K562 (cell line): ENCODE measurements around the gene CEP76. TPM values are rescaled to one million over a fixed set of nuclear protein-coding genes. Genes with fewer than 3 reads are reported as not detected.

Source experiments
- ATAC-seq: fragments of 200-7000 bp; cut with Tn5 transposase; 3 replicates; pipeline ENCODE4 v1.9.1; 2020; ENCODE audit warnings: moderate library complexity
- BruUV-seq: library from RNA; stranded (reverse); fragments of 400-500 nt; replicated peaks from 2 replicates; lab custom pipeline; 2021; lab: Mats Ljungman, UMichigan
- CTCF ChIA-PET: fragments of 300-600 bp; formaldehyde crosslinking; extraction: SDS; loops from one replicate; lab custom pipeline; 2021; ENCODE audit warnings: low intra/inter-chr PET ratio; lab: Yijun Ruan, JAX
- POLR2A ChIA-PET: fragments of 300-600, 350-650 bp; sonication (Branson Sonifier 250); formaldehyde crosslinking; extraction: SDS; loops from one replicate; lab custom pipeline; 2021; ENCODE audit warnings: antibody characterized with exemption, inconsistent platforms; lab: Yijun Ruan, JAX
- DNase-seq, 4 experiments: peaks; one replicate each; pipeline versions ENCODE4 v3.0.0 to v3.0.0-alpha.2; 2011 to 2018; ENCODE audit warnings: low spot score in 3 of 4, mixed read lengths in 3 of 4; ENCODE audit errors: extremely low read depth in 1 of 4
- FAIRE-seq: peaks from 2 replicates; lab custom pipeline; 2011; peaks lifted over from hg19 to GRCh38; lab: Jason Lieb, UNC
- H2AFZ ChIP-seq: 2 replicates; pipeline ENCODE4 v1.6.0; 2011; ENCODE audit warnings: low read depth, low read length, control low read depth, inconsistent platforms
- H3K27ac ChIP-seq: fragments of 200-600 bp; 3 replicates; pipeline ENCODE4 v1.8.0; 2011; ENCODE audit warnings: low read depth, mild to moderate bottlenecking, control low read depth, inconsistent platforms, low read length, moderate library complexity, mixed read lengths; ENCODE audit errors: extremely low read depth
- H3K27me3 ChIP-seq, 2 experiments: fragments of 300-600 bp in 1 of 2; 2 replicates in 1 of 2; 3 replicates in 1 of 2; pipeline versions ENCODE4 v1.6.0 to v1.8.0; 2011; ENCODE audit warnings: inconsistent platforms in 2 of 2, low read length in 2 of 2, mild to moderate bottlenecking in 1 of 2, mixed read lengths in 1 of 2, moderate library complexity in 1 of 2; ENCODE audit not compliant: control insufficient read depth in 2 of 2, insufficient read depth in 2 of 2
- H3K36me3 ChIP-seq: fragments of 300-600 bp; 3 replicates; pipeline ENCODE4 v1.8.0; 2011; ENCODE audit warnings: mild to moderate bottlenecking, low read length, inconsistent platforms; ENCODE audit not compliant: control insufficient read depth, insufficient read depth
- H3K4me1 ChIP-seq, 2 experiments: fragments of 200-600 bp in 1 of 2; replicated peaks in 1 of 2; 2 replicates in 1 of 2; 3 replicates in 1 of 2; pipeline versions ENCODE4 v1.5.1 to v1.8.0; 2011; ENCODE audit warnings: inconsistent platforms in 2 of 2, low read length in 2 of 2, mild to moderate bottlenecking in 1 of 2, mixed read lengths in 1 of 2, moderate library complexity in 1 of 2; ENCODE audit not compliant: control insufficient read depth in 2 of 2, insufficient read depth in 2 of 2
- H3K4me2 ChIP-seq: 2 replicates; pipeline ENCODE4 v1.6.1; 2011; ENCODE audit warnings: low read length, control low read depth, inconsistent platforms, mixed read lengths; ENCODE audit not compliant: insufficient read depth
- H3K4me3 ChIP-seq: fragments of 200-600 bp; sonication (generic), shearing (Covaris generic); 2 replicates; pipeline ENCODE4 v1.5.1; 2016; ENCODE audit warnings: control low read depth, inconsistent platforms
- H3K79me2 ChIP-seq: fragments of 200-600 bp; 3 replicates; pipeline ENCODE4 v1.8.0; 2011; ENCODE audit warnings: low read length, inconsistent platforms; ENCODE audit not compliant: control insufficient read depth, insufficient read depth
- H3K9ac ChIP-seq, 2 experiments: 2 replicates each; pipeline versions ENCODE4 v1.6.0 to v1.6.1; 2011; ENCODE audit warnings: low read depth in 2 of 2, low read length in 2 of 2, control low read depth in 1 of 2, inconsistent platforms in 1 of 2, mild to moderate bottlenecking in 1 of 2, mixed read lengths in 1 of 2; ENCODE audit not compliant: insufficient read depth in 1 of 2
- H3K9me1 ChIP-seq: one replicate; pipeline ENCODE4 v1.6.0; 2011; ENCODE audit warnings: inconsistent platforms, mild to moderate bottlenecking, low read length, moderate library complexity; ENCODE audit not compliant: control insufficient read depth, insufficient read depth
- H3K9me3 ChIP-seq: replicated peaks from 2 replicates; pipeline ENCODE4 v1.5.1; 2011; ENCODE audit warnings: low read depth, low read length, inconsistent platforms; ENCODE audit not compliant: control insufficient read depth, insufficient read depth
- H4K20me1 ChIP-seq: replicated peaks from 2 replicates; pipeline ENCODE4 v1.6.1; 2011; ENCODE audit warnings: low read length, inconsistent platforms, mixed read lengths; ENCODE audit not compliant: control insufficient read depth, insufficient read depth
- BHLHE40 ChIP-seq: IDR thresholded peaks from 2 replicates; pipeline ENCODE4 v1.6.1; 2011; ENCODE audit warnings: low read length, improper control_type of control experiment
- BRCA1 ChIP-seq, 2 experiments: fragments of 450-650 bp in 1 of 2; sonication (generic) in 1 of 2; formaldehyde crosslinking in 1 of 2; IDR thresholded peaks; 2 replicates each; pipeline versions ENCODE4 v1.5.0 to v1.6.1; 2017 to 2020; ENCODE audit warnings: mild to moderate bottlenecking in 1 of 2, missing genetic modification reagents in 1 of 2
- ELF1 ChIP-seq: fragments of 200-800 bp; sonication (Bioruptor generic); IDR thresholded peaks from 2 replicates; pipeline ENCODE4 v1.6.1; 2016; ENCODE audit warnings: missing genetic modification characterization, missing compliant biosample characterization
- MEF2A ChIP-seq: IDR thresholded peaks from 2 replicates; pipeline ENCODE4 v1.6.1; 2011; ENCODE audit warnings: low read depth, mild to moderate bottlenecking, low read length, moderate library complexity; ENCODE audit not compliant: control insufficient read depth
- RHOXF2B ChIP-seq: fragments of 250-450 bp; sonication (Bioruptor Pico); conservative IDR thresholded peaks from 2 replicates; pipeline ENCODE4 v1.5.1; 2021
- WGBS: fragments of 100-300 bp; shearing (Covaris generic); methylation state at CpG from one replicate; pipeline ENCODE4 v1.1.6; 2016; ENCODE audit warnings: low coverage, mixed read lengths; ENCODE audit not compliant: insufficient coverage; ENCODE audit errors: missing lambda C conversion rate; 5-methylcytosine and 5-hydroxymethylcytosine counted together
- in situ Hi-C: fragments of 300-500 bp; cut with MboI; formaldehyde crosslinking; loops from 4 replicates; pipeline ENCODE4 v1.15.0; 2018; ENCODE audit warnings: inconsistent platforms, mixed read lengths
- intact Hi-C: fragments of 100-400 bp; cut with micrococcal nuclease; formaldehyde crosslinking; loops from 2 replicates; pipeline ENCODE4 v1.14.2; 2022
- polyA plus RNA-seq, 8 experiments: library from polyadenylated mRNA; depleted of rRNA in 4 of 8; stranded (reverse) in 5 of 8; unstranded in 3 of 8; fragments of >200 nt; fragmentation: Nextera tagmentation in 2 of 8; fragmentation: Illumina TruSeq in 1 of 8; extraction: Ambion mirVana in 2 of 8; extraction: Trizol in 1 of 8; gene quantifications; 2 replicates each; pipeline versions ENCODE4 v1.2.1 to v1.2.3, GENCODE V29; 2011 to 2014; ENCODE audit warnings: inconsistent platforms in 1 of 8, missing spikeins in 1 of 8
- total RNA-seq, 7 experiments: library from RNA; depleted of rRNA in 6 of 7; stranded (reverse); fragments of >200 nt in 6 of 7; fragmentation: Illumina TruSeq in 2 of 7; extraction: Trizol in 2 of 7; gene quantifications; 2 replicates each; pipeline versions ENCODE4 v1.2.1 to v1.2.3, GENCODE V29; 2011 to 2021; ENCODE audit warnings: low replicate concordance in 1 of 7
- TF ChIP-seq, protein P1 (sequence below): fragments of 450-650 bp; IDR thresholded peaks from 2 replicates; pipeline ENCODE4 v1.6.1; 2016; ENCODE audit warnings: mild to moderate bottlenecking
- TF ChIP-seq, protein P2 (sequence below): fragments of 250-450 bp; sonication (Bioruptor Pico); IDR thresholded peaks from 2 replicates; pipeline ENCODE4 v1.4.0; 2020; ENCODE audit warnings: mild to moderate bottlenecking, moderate library complexity
- TF ChIP-seq, protein P3 (sequence below), 2 experiments: fragments of 150-350 bp in 1 of 2; IDR thresholded peaks; 2 replicates each; pipeline ENCODE4 v1.6.1; 2012 to 2016; ENCODE audit warnings: low read depth in 2 of 2, low read length in 2 of 2, mild to moderate bottlenecking in 1 of 2, moderate library complexity in 1 of 2
- TF ChIP-seq, protein P4 (sequence below): fragments of 250-450 bp; sonication (Bioruptor Pico); IDR thresholded peaks from 2 replicates; pipeline ENCODE4 v1.5.0; 2021; ENCODE audit warnings: mild to moderate bottlenecking, borderline replicate concordance

Gene CEP76
- total and polyA plus RNA-seq, 9 of the 15 experiments (the other 6 are each of a cell fraction or from before 2014, with no cell fraction given), result 5.3 to 27.3 (median 19.3) TPM

DNA sequence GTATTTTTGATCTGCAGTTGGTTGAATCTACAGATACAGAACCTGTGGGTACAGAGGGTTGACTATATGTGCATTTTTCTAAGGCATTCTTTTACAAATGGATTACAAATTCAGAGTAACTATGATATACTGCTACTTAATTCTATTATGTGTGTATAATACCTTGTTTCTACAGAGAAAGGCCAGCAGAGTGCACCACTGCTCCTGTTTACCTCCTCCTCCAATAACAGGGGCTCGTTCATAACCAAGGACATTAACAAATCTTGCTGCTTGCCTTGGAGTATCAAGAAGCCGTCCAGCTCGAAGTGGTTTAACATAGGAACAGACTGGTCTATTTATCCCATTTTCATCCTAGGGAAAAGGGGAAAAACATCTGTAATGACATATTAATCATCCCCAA, 16.4 kb downstream of the CEP76 start (continued):
- TF ChIP-seq, protein P1, sequence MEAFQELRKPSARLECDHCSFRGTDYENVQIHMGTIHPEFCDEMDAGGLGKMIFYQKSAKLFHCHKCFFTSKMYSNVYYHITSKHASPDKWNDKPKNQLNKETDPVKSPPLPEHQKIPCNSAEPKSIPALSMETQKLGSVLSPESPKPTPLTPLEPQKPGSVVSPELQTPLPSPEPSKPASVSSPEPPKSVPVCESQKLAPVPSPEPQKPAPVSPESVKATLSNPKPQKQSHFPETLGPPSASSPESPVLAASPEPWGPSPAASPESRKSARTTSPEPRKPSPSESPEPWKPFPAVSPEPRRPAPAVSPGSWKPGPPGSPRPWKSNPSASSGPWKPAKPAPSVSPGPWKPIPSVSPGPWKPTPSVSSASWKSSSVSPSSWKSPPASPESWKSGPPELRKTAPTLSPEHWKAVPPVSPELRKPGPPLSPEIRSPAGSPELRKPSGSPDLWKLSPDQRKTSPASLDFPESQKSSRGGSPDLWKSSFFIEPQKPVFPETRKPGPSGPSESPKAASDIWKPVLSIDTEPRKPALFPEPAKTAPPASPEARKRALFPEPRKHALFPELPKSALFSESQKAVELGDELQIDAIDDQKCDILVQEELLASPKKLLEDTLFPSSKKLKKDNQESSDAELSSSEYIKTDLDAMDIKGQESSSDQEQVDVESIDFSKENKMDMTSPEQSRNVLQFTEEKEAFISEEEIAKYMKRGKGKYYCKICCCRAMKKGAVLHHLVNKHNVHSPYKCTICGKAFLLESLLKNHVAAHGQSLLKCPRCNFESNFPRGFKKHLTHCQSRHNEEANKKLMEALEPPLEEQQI, result no peak
- TF ChIP-seq, protein P2, sequence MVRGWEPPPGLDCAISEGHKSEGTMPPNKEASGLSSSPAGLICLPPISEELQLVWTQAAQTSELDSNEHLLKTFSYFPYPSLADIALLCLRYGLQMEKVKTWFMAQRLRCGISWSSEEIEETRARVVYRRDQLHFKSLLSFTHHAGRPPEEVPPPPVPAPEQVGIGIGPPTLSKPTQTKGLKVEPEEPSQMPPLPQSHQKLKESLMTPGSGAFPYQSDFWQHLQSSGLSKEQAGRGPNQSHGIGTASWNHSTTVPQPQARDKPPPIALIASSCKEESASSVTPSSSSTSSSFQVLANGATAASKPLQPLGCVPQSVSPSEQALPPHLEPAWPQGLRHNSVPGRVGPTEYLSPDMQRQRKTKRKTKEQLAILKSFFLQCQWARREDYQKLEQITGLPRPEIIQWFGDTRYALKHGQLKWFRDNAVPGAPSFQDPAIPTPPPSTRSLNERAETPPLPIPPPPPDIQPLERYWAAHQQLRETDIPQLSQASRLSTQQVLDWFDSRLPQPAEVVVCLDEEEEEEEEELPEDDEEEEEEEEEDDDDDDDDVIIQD (CRISPR knock-in tag), result no peak
- no peak for TF ChIP-seq BHLHE40
- no peak for TF ChIP-seq BRCA1 (IDR thresholded peaks at IDR 0.05)
- no peak for TF ChIP-seq BRCA1 (CRISPR knock-in tag; IDR thresholded peaks at IDR 0.05)

DNA sequence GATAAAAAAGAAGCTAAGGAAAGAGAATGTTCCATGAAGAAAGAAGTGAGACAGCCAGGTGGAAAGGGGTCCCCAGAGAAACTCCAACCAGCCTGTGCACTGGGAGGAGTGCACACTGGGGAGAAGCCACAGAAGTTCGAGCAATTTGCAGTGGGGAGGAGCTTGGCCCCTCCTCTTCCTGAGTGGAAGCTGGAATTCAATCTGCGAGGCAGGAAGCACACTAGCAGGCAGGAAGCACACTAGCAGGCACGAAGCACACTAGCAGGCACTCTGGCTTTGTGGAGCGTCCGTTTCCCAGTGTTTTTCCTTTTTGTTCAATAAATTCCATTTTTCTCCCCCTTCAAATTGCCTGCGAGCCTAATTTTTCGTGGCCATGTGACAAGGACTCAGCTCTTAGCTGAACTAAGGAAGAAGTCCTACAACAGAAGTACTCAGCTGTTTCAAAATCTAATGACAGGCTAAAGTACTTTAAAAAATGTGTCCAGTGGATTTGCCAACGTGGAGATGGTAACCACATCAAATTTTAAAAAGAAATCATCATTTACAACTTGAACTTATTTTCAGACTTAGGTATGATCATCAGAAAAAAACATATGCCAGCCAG, 23.2 kb downstream of the CEP76 start:
- intact Hi-C loops (no loop called here), in situ Hi-C loops (no loop called here)
- CTCF ChIA-PET, result no interaction called here
- H3K4me2 ChIP-seq, result no peak overlapping the region
- no peak for FAIRE-seq
- H3K79me2 ChIP-seq, result no peaks in the 10 kb centered on the region
- no peak overlapping the region for H3K27ac ChIP-seq
- no peaks in the 10 kb centered on the region for H4K20me1 ChIP-seq
- H3K36me3 ChIP-seq, result peaks cover 47% of the 10 kb centered on the region
- no peak overlapping the region for H3K9ac ChIP-seq
- H2AFZ ChIP-seq, result 0 out of 2 replicates have a peak overlapping the region, but pooled peaks have one; percentile 28
- DNase-seq, result peak in 1 of 4 experiments; percentile 19
- WGBS, result 54% methylated on average over 8 of the region's 8 CpGs
- ATAC-seq, result peak; percentile 78
- no peaks in the 10 kb centered on the region for H3K27me3 ChIP-seq
- POLR2A ChIA-PET, result interaction anchor here (1.3 kb wide), 1 partner anchor 13 kb away, joined by 4 read pairs; no protein-coding TSS in a partner anchor
- H3K9me1 ChIP-seq, result no peaks in the 10 kb centered on the region
- BruUV-seq, result no TSS peak
- H3K4me3 ChIP-seq, result no peak overlapping the region
- H3K9me3 ChIP-seq, result no peaks in the 10 kb centered on the region
- H3K4me1 ChIP-seq, result no peaks in the 10 kb centered on the region
- TF ChIP-seq RHOXF2B, result no peak
- TF ChIP-seq, protein P3, sequence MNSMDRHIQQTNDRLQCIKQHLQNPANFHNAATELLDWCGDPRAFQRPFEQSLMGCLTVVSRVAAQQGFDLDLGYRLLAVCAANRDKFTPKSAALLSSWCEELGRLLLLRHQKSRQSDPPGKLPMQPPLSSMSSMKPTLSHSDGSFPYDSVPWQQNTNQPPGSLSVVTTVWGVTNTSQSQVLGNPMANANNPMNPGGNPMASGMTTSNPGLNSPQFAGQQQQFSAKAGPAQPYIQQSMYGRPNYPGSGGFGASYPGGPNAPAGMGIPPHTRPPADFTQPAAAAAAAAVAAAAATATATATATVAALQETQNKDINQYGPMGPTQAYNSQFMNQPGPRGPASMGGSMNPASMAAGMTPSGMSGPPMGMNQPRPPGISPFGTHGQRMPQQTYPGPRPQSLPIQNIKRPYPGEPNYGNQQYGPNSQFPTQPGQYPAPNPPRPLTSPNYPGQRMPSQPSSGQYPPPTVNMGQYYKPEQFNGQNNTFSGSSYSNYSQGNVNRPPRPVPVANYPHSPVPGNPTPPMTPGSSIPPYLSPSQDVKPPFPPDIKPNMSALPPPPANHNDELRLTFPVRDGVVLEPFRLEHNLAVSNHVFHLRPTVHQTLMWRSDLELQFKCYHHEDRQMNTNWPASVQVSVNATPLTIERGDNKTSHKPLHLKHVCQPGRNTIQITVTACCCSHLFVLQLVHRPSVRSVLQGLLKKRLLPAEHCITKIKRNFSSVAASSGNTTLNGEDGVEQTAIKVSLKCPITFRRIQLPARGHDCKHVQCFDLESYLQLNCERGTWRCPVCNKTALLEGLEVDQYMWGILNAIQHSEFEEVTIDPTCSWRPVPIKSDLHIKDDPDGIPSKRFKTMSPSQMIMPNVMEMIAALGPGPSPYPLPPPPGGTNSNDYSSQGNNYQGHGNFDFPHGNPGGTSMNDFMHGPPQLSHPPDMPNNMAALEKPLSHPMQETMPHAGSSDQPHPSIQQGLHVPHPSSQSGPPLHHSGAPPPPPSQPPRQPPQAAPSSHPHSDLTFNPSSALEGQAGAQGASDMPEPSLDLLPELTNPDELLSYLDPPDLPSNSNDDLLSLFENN (IDR thresholded peaks at IDR 0.05; ENCODE audit: low read depth in 2 of 2, low read length in 2 of 2), result no peak
- TF ChIP-seq, protein P4, sequence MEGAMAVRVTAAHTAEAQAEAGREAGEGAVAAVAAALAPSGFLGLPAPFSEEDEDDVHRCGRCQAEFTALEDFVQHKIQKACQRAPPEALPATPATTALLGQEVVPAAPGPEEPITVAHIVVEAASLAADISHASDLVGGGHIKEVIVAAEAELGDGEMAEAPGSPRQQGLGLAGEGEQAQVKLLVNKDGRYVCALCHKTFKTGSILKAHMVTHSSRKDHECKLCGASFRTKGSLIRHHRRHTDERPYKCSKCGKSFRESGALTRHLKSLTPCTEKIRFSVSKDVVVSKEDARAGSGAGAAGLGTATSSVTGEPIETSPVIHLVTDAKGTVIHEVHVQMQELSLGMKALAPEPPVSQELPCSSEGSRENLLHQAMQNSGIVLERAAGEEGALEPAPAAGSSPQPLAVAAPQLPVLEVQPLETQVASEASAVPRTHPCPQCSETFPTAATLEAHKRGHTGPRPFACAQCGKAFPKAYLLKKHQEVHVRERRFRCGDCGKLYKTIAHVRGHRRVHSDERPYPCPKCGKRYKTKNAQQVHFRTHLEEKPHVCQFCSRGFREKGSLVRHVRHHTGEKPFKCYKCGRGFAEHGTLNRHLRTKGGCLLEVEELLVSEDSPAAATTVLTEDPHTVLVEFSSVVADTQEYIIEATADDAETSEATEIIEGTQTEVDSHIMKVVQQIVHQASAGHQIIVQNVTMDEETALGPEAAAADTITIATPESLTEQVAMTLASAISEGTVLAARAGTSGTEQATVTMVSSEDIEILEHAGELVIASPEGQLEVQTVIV (CRISPR knock-in tag), result no peak
- 0 out of 2 replicates have a peak, but pooled peaks have one; percentile 30 for TF ChIP-seq ELF1
- no peak for TF ChIP-seq MEF2A
